K562 (cell line): ENCODE data around the gene EPN2. TPM values are rescaled to one million over a fixed set of nuclear protein-coding genes. Genes with fewer than 3 reads are reported as not detected.

Experiments
- ATAC-seq: fragments of 200-7000 bp; cut with Tn5 transposase; 3 replicates; pipeline ENCODE4 v1.9.1; 2020; ENCODE audit warnings: moderate library complexity
- BruUV-seq: library from RNA; stranded (reverse); fragments of 400-500 nt; replicated peaks from 2 replicates; lab custom pipeline; 2021; lab: Mats Ljungman, UMichigan
- CTCF ChIA-PET: fragments of 300-600 bp; formaldehyde crosslinking; extraction: SDS; loops from one replicate; lab custom pipeline; 2021; ENCODE audit warnings: low intra/inter-chr PET ratio; lab: Yijun Ruan, JAX
- POLR2A ChIA-PET: fragments of 300-600, 350-650 bp; sonication (Branson Sonifier 250); formaldehyde crosslinking; extraction: SDS; loops from one replicate; lab custom pipeline; 2021; ENCODE audit warnings: antibody characterized with exemption, inconsistent platforms; lab: Yijun Ruan, JAX
- DNase-seq, 4 experiments: peaks; one replicate each; pipeline versions ENCODE4 v3.0.0 to v3.0.0-alpha.2; 2011 to 2018; ENCODE audit warnings: low spot score in 3 of 4, mixed read lengths in 3 of 4; ENCODE audit errors: extremely low read depth in 1 of 4
- FAIRE-seq: peaks from 2 replicates; lab custom pipeline; 2011; peaks lifted over from hg19 to GRCh38; lab: Jason Lieb, UNC
- H2AFZ ChIP-seq: 2 replicates; pipeline ENCODE4 v1.6.0; 2011; ENCODE audit warnings: low read depth, low read length, control low read depth, inconsistent platforms
- H3K27ac ChIP-seq: fragments of 200-600 bp; 3 replicates; pipeline ENCODE4 v1.8.0; 2011; ENCODE audit warnings: low read depth, mild to moderate bottlenecking, control low read depth, inconsistent platforms, low read length, moderate library complexity, mixed read lengths; ENCODE audit errors: extremely low read depth
- H3K27me3 ChIP-seq, 2 experiments: fragments of 300-600 bp in 1 of 2; 2 replicates in 1 of 2; 3 replicates in 1 of 2; pipeline versions ENCODE4 v1.6.0 to v1.8.0; 2011; ENCODE audit warnings: inconsistent platforms in 2 of 2, low read length in 2 of 2, mild to moderate bottlenecking in 1 of 2, mixed read lengths in 1 of 2, moderate library complexity in 1 of 2; ENCODE audit not compliant: control insufficient read depth in 2 of 2, insufficient read depth in 2 of 2
- H3K36me3 ChIP-seq: fragments of 300-600 bp; 3 replicates; pipeline ENCODE4 v1.8.0; 2011; ENCODE audit warnings: mild to moderate bottlenecking, low read length, inconsistent platforms; ENCODE audit not compliant: control insufficient read depth, insufficient read depth
- H3K4me1 ChIP-seq, 2 experiments: fragments of 200-600 bp in 1 of 2; replicated peaks in 1 of 2; 2 replicates in 1 of 2; 3 replicates in 1 of 2; pipeline versions ENCODE4 v1.5.1 to v1.8.0; 2011; ENCODE audit warnings: inconsistent platforms in 2 of 2, low read length in 2 of 2, mild to moderate bottlenecking in 1 of 2, mixed read lengths in 1 of 2, moderate library complexity in 1 of 2; ENCODE audit not compliant: control insufficient read depth in 2 of 2, insufficient read depth in 2 of 2
- H3K4me2 ChIP-seq: 2 replicates; pipeline ENCODE4 v1.6.1; 2011; ENCODE audit warnings: low read length, control low read depth, inconsistent platforms, mixed read lengths; ENCODE audit not compliant: insufficient read depth
- H3K4me3 ChIP-seq: fragments of 200-600 bp; sonication (generic), shearing (Covaris generic); 2 replicates; pipeline ENCODE4 v1.5.1; 2016; ENCODE audit warnings: control low read depth, inconsistent platforms
- H3K79me2 ChIP-seq: fragments of 200-600 bp; 3 replicates; pipeline ENCODE4 v1.8.0; 2011; ENCODE audit warnings: low read length, inconsistent platforms; ENCODE audit not compliant: control insufficient read depth, insufficient read depth
- H3K9ac ChIP-seq, 2 experiments: 2 replicates each; pipeline versions ENCODE4 v1.6.0 to v1.6.1; 2011; ENCODE audit warnings: low read depth in 2 of 2, low read length in 2 of 2, control low read depth in 1 of 2, inconsistent platforms in 1 of 2, mild to moderate bottlenecking in 1 of 2, mixed read lengths in 1 of 2; ENCODE audit not compliant: insufficient read depth in 1 of 2
- H3K9me1 ChIP-seq: one replicate; pipeline ENCODE4 v1.6.0; 2011; ENCODE audit warnings: inconsistent platforms, mild to moderate bottlenecking, low read length, moderate library complexity; ENCODE audit not compliant: control insufficient read depth, insufficient read depth
- H3K9me3 ChIP-seq: replicated peaks from 2 replicates; pipeline ENCODE4 v1.5.1; 2011; ENCODE audit warnings: low read depth, low read length, inconsistent platforms; ENCODE audit not compliant: control insufficient read depth, insufficient read depth
- H4K20me1 ChIP-seq: replicated peaks from 2 replicates; pipeline ENCODE4 v1.6.1; 2011; ENCODE audit warnings: low read length, inconsistent platforms, mixed read lengths; ENCODE audit not compliant: control insufficient read depth, insufficient read depth
- DIDO1 ChIP-seq: fragments of 450-650 bp; IDR thresholded peaks from 2 replicates; pipeline ENCODE4 v1.6.1; 2016; ENCODE audit warnings: low read depth, missing biosample characterization, missing genetic modification characterization
- KDM2B ChIP-seq: fragments of 250-450 bp; sonication (Bioruptor Pico); IDR thresholded peaks from 2 replicates; pipeline ENCODE4 v1.8.0; 2021; ENCODE audit warnings: mild to moderate bottlenecking, moderate library complexity
- SRSF7 ChIP-seq: fragments of 200-400 bp; formaldehyde crosslinking; optimal IDR thresholded peaks from 2 replicates; pipeline ENCODE3; 2017; ENCODE audit warnings: mild to moderate bottlenecking, low read depth, low read length
- TCF3 ChIP-seq: sonication (generic); formaldehyde crosslinking; IDR thresholded peaks from 2 replicates; pipeline ENCODE4 v1.4.0; 2020; ENCODE audit warnings: mild to moderate bottlenecking, missing genetic modification reagents
- ZBTB43 ChIP-seq: sonication (generic); formaldehyde crosslinking; IDR thresholded peaks from 2 replicates; pipeline ENCODE4 v1.8.0; 2023; ENCODE audit warnings: mild to moderate bottlenecking, missing genetic modification reagents
- ZNF592 ChIP-seq: fragments of 450-650 bp; IDR thresholded peaks from 2 replicates; pipeline ENCODE4 v1.6.1; 2017; ENCODE audit warnings: antibody characterized with exemption, mild to moderate bottlenecking
- WGBS: fragments of 100-300 bp; shearing (Covaris generic); methylation state at CpG from one replicate; pipeline ENCODE4 v1.1.6; 2016; ENCODE audit warnings: low coverage, mixed read lengths; ENCODE audit not compliant: insufficient coverage; ENCODE audit errors: missing lambda C conversion rate; 5-methylcytosine and 5-hydroxymethylcytosine counted together
- in situ Hi-C: fragments of 300-500 bp; cut with MboI; formaldehyde crosslinking; loops from 4 replicates; pipeline ENCODE4 v1.15.0; 2018; ENCODE audit warnings: inconsistent platforms, mixed read lengths
- intact Hi-C: fragments of 100-400 bp; cut with micrococcal nuclease; formaldehyde crosslinking; loops from 2 replicates; pipeline ENCODE4 v1.14.2; 2022
- polyA plus RNA-seq, 8 experiments: library from polyadenylated mRNA; depleted of rRNA in 4 of 8; stranded (reverse) in 5 of 8; unstranded in 3 of 8; fragments of >200 nt; fragmentation: Nextera tagmentation in 2 of 8; fragmentation: Illumina TruSeq in 1 of 8; extraction: Ambion mirVana in 2 of 8; extraction: Trizol in 1 of 8; gene quantifications; 2 replicates each; pipeline versions ENCODE4 v1.2.1 to v1.2.3, GENCODE V29; 2011 to 2014; ENCODE audit warnings: inconsistent platforms in 1 of 8, missing spikeins in 1 of 8
- total RNA-seq, 7 experiments: library from RNA; depleted of rRNA in 6 of 7; stranded (reverse); fragments of >200 nt in 6 of 7; fragmentation: Illumina TruSeq in 2 of 7; extraction: Trizol in 2 of 7; gene quantifications; 2 replicates each; pipeline versions ENCODE4 v1.2.1 to v1.2.3, GENCODE V29; 2011 to 2021; ENCODE audit warnings: low replicate concordance in 1 of 7

EPN2 gene
- total and polyA plus RNA-seq, 9 of the 15 experiments (the other 6 are each of a cell fraction or from before 2014, with no cell fraction given): 1.0 to 12.9 (median 8.9) TPM

DNA sequence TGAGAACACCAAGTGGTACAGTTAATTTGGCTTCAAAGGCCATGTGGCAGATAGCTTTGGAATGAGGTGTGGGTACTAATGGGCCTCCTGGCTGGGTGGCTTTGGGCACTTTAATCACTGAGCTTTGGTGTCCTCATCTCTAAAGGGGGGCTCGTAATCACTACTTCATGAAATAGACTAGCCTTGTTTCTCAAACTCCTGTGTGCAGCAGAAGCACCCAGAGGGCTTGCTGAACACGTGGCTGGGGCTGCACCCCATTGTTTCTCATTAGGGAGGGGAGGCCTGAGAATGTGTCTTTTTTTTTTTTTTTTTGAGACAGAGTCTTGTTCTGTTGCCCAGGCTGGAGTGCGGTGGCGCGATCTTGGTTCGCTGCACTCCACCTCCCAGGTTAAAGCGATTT, 5.8 kb downstream of the EPN2 start:
- WGBS: 88% methylated on average over 3 of the region's 7 CpGs
- intact Hi-C loops (no loop called here), in situ Hi-C loops (loop anchor here (10.0 kb wide), 1 partner anchor 138 kb away; no protein-coding TSS in a partner anchor)
- ATAC-seq (no peak), DNase-seq (no peak), FAIRE-seq (no peak)
- Histone ChIP-seq H3K79me2 (peaks cover 23% of the 10 kb centered on the region), H3K9me3 (no peaks in the 10 kb centered on the region), H2AFZ (no peak overlapping the region), H3K9ac (no peak overlapping the region), H3K36me3 (0 out of 3 replicates have a peak, but pooled peaks cover 3% of the 10 kb centered on the region), H3K27ac (no peak overlapping the region), H3K9me1 (no peaks in the 10 kb centered on the region), H3K4me1 (peaks cover 11 to 18% of the 10 kb centered on the region in 2 experiments), H3K4me2 (no peak overlapping the region), H4K20me1 (0 out of 2 replicates have a peak, but pooled peaks cover 3% of the 10 kb centered on the region), H3K27me3 (no peaks in the 10 kb centered on the region), H3K4me3 (no peak overlapping the region)
- ChIA-PET CTCF (no interaction called here), POLR2A (no interaction called here)
- no TSS peak for BruUV-seq
- TF ChIP-seq ZNF592 (no peak), DIDO1 (tag) (no peak), TCF3 (CRISPR knock-in tag) (no peak), ZBTB43 (no peak), KDM2B (no peak), SRSF7 (no peak)
